Glomerular endothelial cell (primary cell): ENCODE results near the gene GRK4. TPM values are rescaled to one million over a fixed set of nuclear protein-coding genes. Genes with fewer than 3 reads are reported as not detected.
"Not testable (repeated sequence)": the region's sequence is repeated elsewhere in the genome, so short reads cannot be mapped to it uniquely, and the experiment has no call there.

Experiments
- DNase-seq: peaks from one replicate; pipeline ENCODE4 v3.0.0-alpha.2; 2011; ENCODE audit warnings: low read depth, low spot score; ENCODE audit errors: extremely low read depth
- total RNA-seq: library from RNA; depleted of rRNA; stranded (reverse); fragments of >200 nt; gene quantifications from 2 replicates; pipeline ENCODE4 v1.2.3, GENCODE V29; 2015

GRK4 gene
- total RNA-seq, 1 donor from 2014 or later, result 6.0 TPM

- DNase-seq, result no peak
Measured at GRCh38 chr4:2930758-2931511, 32.4 kb upstream of the GRK4 start.

GRCh38 chr4:2931512-2932301 is 31.7 kb upstream of the GRK4 start:
- no peak for DNase-seq

- no peak for DNase-seq
Measured at GRCh38 chr4:2932321-2932950, 30.9 kb upstream of the GRK4 start.

DNA sequence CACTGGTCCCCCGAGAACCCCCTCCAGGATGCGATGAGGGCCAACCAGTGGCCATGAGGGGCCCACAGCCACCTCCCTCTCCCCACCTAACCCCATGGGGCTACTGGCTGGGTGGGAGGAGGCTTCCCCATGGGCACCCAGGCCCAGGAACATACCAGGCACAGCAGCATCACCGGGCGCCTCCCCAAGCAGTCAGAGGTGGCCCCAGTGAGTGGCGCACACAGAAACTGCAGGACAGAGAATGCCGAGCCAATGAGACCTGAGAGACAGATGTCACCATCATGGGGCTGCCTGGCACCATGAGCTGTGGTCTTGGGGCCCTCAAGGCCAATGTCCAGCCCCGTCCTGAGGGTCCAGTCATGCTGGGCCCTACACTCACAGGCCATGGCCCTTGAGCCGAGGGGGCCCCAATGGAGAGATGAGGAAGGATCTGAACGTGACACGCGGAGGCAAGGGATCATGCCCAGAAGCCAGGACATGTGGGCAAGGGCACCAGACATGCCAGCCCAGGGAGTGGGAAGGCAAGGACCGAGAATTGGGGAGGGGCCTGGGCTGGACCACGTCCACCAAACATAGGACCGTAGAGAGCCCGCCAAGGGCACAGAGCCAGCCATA is 30.3 kb upstream of the GRK4 start:
- DNase-seq, result no peak

DNA sequence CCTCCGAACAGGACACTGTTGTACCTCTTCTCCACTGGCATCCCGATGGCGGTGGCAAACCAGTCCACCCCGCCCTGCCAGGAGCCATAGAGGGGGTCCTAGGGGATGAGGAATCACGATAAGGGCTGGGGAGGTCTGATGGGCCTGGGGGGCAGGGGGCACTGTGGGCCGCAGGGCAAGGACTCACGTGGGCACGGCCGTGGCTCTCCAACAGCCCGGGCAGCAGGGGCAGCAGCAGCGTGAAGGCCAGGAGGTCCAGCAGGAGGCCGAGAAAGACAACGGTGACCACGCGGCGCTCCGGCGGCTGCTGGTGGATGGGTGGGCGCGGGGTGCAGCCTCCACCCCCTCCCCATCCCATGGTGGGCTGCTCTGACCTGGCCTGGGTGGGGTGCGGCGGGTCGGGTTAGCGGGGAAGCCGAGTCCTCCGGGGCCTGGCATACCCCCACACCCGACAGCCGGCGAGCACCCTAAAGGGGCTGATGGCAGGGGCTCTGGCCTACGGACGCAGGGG is 29.8 kb upstream of the GRK4 start:
- no peak for DNase-seq

- DNase-seq, result no peak
Measured at GRCh38 chr4:2934077-2934812, 29.1 kb upstream of the GRK4 start.

DNA sequence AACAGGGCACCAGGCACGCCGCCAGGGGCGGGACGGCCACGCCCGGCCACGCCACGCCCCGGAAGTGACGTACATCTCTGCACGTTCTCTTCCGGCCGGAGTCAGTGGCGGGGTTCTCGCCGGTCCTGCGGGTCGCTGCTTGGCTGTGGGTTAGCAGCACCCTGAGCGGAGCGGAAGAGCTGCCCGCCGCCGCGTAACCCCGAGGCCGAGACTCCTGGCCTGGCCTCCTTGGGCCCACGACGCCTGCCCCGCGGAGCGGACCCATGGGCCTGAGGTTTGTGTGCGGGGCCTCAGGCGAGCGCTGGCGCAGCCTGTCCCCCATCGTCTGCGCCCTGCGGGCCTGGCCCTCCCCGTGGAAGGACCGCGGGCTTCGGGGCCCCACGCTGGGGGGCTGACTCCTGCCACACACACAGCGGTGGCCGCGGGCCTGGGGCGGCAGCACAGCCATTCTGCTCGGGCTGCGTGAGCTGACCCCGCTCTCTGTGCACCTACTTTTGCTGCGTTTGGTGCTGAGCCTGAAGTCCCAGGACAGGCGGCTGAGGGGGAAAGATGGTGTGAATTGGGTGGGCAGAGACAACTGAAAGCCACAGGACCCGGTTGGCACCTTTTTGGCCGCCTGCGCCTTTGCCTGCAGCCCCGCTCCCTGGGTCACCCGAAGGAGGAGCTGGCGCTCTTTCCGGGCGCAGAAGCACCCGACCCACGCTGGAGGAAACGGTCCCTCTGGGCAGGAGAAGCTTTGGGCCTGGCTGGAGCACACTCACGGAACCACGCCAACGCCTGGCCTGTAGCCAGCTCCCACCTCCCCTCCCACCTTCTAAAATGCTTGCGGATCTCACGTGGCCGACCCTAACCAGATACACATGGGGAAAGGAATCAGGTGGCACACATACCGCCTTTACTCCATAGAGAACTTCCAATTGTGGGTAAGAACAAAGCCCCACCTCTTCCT is 28.3 kb upstream of the GRK4 start:
- DNase-seq, result no peak

GRCh38 chr4:2935762-2936743 is 27.3 kb upstream of the GRK4 start:
- no peak for DNase-seq

DNA sequence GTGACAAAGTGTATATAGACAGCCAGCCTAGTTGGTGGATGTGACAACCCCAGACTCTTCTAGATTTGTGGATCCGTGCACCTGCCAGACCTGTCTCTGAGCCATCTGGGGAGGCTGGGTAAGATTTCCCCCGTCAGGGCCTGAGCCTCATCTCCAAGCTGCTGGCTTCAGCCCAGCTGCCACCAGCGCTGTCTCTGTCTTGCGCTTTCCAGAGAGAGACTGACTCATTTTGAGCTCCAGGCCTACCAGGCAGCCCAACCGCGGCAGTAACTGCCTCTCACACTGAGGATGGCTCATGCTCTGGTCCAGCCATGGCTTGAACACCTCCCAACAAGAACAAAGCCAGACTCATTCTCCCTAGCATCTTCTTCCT is 26.6 kb upstream of the GRK4 start:
- no peak for DNase-seq

- no peak for DNase-seq
Measured at GRCh38 chr4:2937146-2937857, 26.1 kb upstream of the GRK4 start.

- no peak for DNase-seq
Measured at GRCh38 chr4:2937986-2938385, 25.4 kb upstream of the GRK4 start.

DNA sequence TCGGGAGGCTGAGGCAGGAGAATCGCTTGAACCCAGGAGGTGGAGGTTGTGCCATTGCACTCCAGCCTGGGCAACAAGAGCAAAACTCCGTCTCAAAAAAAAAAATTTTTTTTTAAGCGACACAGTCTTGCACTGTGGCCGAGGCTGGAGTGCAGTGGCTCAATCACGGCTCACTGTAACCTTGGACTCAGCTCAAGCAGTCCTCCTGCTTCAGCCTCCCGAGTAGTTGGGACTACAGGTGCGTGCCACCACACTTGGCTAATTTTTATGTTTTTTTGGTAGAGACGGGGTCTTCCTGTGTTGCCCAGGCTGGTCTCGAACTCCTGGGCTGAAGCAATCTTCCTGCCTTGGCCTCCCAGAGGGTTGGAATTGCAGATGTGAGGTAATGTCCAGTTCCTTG is 25.0 kb upstream of the GRK4 start:
- not testable (repeated sequence) for DNase-seq

DNA sequence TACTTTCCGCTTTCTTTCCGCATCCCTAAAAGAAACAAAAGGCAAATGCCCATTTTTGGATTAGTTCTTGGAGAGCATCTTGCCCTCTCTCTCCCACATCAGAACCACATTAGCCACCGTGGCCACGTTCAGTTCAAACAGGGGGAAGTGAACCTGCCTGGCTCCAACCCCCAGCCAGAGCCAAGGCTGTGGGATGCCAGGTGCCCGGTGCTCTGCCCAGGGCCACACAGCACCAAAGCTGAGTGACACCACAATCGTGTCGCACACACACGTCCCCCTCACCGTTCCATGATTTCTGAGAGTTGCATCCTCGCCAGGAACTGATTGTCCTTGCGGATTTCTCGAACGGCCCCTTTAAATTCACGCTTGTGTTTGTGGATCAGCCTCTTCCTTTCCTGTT is 24.5 kb upstream of the GRK4 start:
- DNase-seq, result no peak

GRCh38 chr4:2939383-2940243 is 23.8 kb upstream of the GRK4 start:
- no peak for DNase-seq

DNA sequence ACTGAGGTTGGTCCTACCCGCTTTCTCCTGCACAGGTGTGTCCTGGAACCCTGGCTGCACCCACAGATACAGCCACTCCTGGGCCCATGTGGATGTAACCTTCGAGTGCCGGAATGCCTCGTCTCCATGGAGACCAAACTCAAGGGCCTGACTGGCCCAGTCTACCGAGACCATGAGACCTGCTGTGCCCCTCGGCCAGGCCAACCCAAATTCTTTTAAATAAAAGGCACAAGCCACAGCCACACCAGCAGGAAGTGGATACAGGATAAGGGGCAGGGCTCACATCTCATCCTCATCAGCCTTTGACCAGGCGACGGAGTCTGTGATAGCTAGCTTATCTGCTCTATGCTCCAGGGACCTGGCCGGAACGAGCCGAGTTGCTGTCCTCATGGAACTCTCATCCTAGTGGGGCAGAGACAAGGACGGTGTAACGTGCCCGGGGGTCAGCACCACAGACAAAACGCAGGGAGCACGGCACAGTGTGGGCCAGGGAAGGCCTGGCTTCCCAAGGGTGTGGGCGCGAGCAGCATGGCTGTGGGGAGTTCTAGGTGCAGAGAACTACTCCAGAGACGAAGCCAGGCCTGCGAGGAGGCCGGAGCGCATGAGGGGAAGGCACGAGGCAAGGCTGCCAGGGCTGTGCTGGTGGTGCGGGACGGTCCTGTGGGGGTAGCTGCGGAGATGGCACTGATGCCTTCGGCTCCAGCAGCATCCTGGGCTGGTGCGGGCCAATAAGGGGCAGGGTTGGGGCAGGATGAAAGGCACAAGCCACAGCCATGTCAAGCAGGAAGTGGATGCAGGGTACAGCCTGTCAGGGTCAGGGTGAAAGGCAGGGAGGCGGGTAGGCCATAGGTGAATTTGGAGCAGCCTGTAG is 22.9 kb upstream of the GRK4 start:
- DNase-seq, result no peak
